Esophagus muscularis mucosa (tissue), 3 donors: ENCODE data around the gene CCBE1.

Experiments used
- POLR2A ChIP-seq: fragments of 450-650 bp; IDR thresholded peaks from one replicate; pipeline ENCODE4 v1.6.1; 2017; ENCODE audit warnings: antibody characterized with exemption, moderate library complexity, mild to moderate bottlenecking, low read depth
- TF ChIP-seq, protein P1 (sequence below), 3 experiments: fragments of 200-600 bp in 2 of 3; fragments of 450-650 bp in 1 of 3; sonication (generic) in 2 of 3; IDR thresholded peaks; one replicate each; pipeline ENCODE4 v1.5.1; 2017 to 2019; ENCODE audit warnings: antibody characterized with exemption in 3 of 3, mild to moderate bottlenecking in 2 of 3, moderate library complexity in 1 of 3

GRCh38 chr18:59561612-59562011 lies 135.6 kb downstream of the CCBE1 start:
- TF ChIP-seq, protein P1, sequence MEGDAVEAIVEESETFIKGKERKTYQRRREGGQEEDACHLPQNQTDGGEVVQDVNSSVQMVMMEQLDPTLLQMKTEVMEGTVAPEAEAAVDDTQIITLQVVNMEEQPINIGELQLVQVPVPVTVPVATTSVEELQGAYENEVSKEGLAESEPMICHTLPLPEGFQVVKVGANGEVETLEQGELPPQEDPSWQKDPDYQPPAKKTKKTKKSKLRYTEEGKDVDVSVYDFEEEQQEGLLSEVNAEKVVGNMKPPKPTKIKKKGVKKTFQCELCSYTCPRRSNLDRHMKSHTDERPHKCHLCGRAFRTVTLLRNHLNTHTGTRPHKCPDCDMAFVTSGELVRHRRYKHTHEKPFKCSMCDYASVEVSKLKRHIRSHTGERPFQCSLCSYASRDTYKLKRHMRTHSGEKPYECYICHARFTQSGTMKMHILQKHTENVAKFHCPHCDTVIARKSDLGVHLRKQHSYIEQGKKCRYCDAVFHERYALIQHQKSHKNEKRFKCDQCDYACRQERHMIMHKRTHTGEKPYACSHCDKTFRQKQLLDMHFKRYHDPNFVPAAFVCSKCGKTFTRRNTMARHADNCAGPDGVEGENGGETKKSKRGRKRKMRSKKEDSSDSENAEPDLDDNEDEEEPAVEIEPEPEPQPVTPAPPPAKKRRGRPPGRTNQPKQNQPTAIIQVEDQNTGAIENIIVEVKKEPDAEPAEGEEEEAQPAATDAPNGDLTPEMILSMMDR (IDR thresholded peaks at IDR 0.05), result no peak
- no peak for TF ChIP-seq POLR2A
